Mammary epithelial cell (primary cell): ENCODE results near the gene PFKP.

Source experiments
- CTCF ChIP-seq, 2 donors: IDR thresholded peaks in 1 of 2; conservative IDR thresholded peaks in 1 of 2; 2 replicates each; pipeline ENCODE4 v1.5.1; 2011 to 2012; ENCODE audit warnings: inconsistent platforms in 2 of 2, low read length in 2 of 2, mild to moderate bottlenecking in 2 of 2, control low read depth in 1 of 2, low read depth in 1 of 2; ENCODE audit not compliant: insufficient read depth in 1 of 2; ENCODE audit errors: extremely low read depth in 1 of 2
- EZH2 ChIP-seq: IDR thresholded peaks from 2 replicates; pipeline ENCODE4 v1.6.1; 2012; ENCODE audit warnings: low read length, inconsistent platforms, borderline replicate concordance

- TF ChIP-seq CTCF (conservative IDR thresholded peaks at IDR 0.05 in 1 of 2, IDR thresholded peaks at IDR 0.05 in 1 of 2; ENCODE audit: extremely low read depth in 1 of 2, insufficient read depth in 1 of 2, low read depth in 1 of 2, low read length in 2 of 2) (no peak), EZH2 (no peak)
These were observed 471 bp downstream of the PFKP start for GRCh38 chr10:3067859-3068179.
